Endodermal cell (in vitro differentiated cells): ENCODE data around the gene DOP1A. TPM values are rescaled to one million over a fixed set of nuclear protein-coding genes. Genes with fewer than 3 reads are reported as not detected.
A peak's percentile ranks its signal among the peaks of the same experiment; 100 is the strongest.

Experiments used
- DNase-seq: peaks from one replicate; pipeline ENCODE4 v3.0.0-alpha.2; 2017
- H3K27ac ChIP-seq: 2 replicates; pipeline ENCODE4 v1.5.1; 2013; ENCODE audit warnings: mild to moderate bottlenecking, low read depth, low read length, moderate library complexity
- H3K27me3 ChIP-seq: 2 replicates; pipeline ENCODE4 v1.6.1; 2013; ENCODE audit warnings: mild to moderate bottlenecking, low read length, moderate library complexity; ENCODE audit not compliant: insufficient read depth, control insufficient read depth, poor library complexity, severe bottlenecking
- H3K36me3 ChIP-seq: 2 replicates; pipeline ENCODE4 v1.7.0; 2013; ENCODE audit warnings: mild to moderate bottlenecking, low read length, moderate library complexity; ENCODE audit not compliant: control insufficient read depth, insufficient read depth
- H3K4me1 ChIP-seq: one replicate; pipeline ENCODE4 v1.7.0; 2013; ENCODE audit warnings: low read length; ENCODE audit not compliant: control insufficient read depth, insufficient read depth
- H3K4me3 ChIP-seq: 2 replicates; pipeline ENCODE4 v1.5.1; 2013; ENCODE audit warnings: mild to moderate bottlenecking, low read length, moderate library complexity
- H3K9ac ChIP-seq: 2 replicates; pipeline ENCODE4 v1.6.1; 2013; ENCODE audit warnings: mild to moderate bottlenecking, low read length, moderate library complexity; ENCODE audit not compliant: poor library complexity, severe bottlenecking; ENCODE audit errors: extremely low read depth
- H3K9me3 ChIP-seq: 2 replicates; pipeline ENCODE4 v1.6.1; 2013; ENCODE audit warnings: mild to moderate bottlenecking, low read length, moderate library complexity; ENCODE audit not compliant: control insufficient read depth
- H3K27ac Mint-ChIP-seq: 2 replicates; pipeline ENCODE4 v1.8.0; 2020; ENCODE audit warnings: mixed read lengths
- H3K27me3 Mint-ChIP-seq: 2 replicates; pipeline ENCODE4 v1.8.0; 2021; ENCODE audit warnings: mild to moderate bottlenecking, mixed read lengths; ENCODE audit not compliant: insufficient read depth
- H3K36me3 Mint-ChIP-seq: 2 replicates; pipeline ENCODE4 v1.8.0; 2020; ENCODE audit warnings: low read depth, mixed read lengths
- H3K4me1 Mint-ChIP-seq: 2 replicates; pipeline ENCODE4 v1.8.0; 2020; ENCODE audit warnings: mixed read lengths
- H3K4me3 Mint-ChIP-seq: 2 replicates; pipeline ENCODE4 v1.8.0; 2020; ENCODE audit warnings: mild to moderate bottlenecking, moderate library complexity, mixed read lengths
- H3K9me3 Mint-ChIP-seq: 2 replicates; pipeline ENCODE4 v1.8.0; 2020; ENCODE audit warnings: mild to moderate bottlenecking, mixed read lengths
- CTCF ChIP-seq: fragments of 200-600 bp; sonication (generic); conservative IDR thresholded peaks from 2 replicates; pipeline ENCODE4 v1.5.0; 2021; ENCODE audit warnings: antibody characterized with exemption, mild to moderate bottlenecking
- WGBS, 2 experiments: methylation state at CpG; one replicate each; pipeline versions ENCODE4 v1.1.5 to v1.1.7; 2013; ENCODE audit warnings: missing lambda C conversion rate in 2 of 2, mixed read lengths in 1 of 2; ENCODE audit not compliant: insufficient coverage in 1 of 2, insufficient read length in 1 of 2; 5-methylcytosine and 5-hydroxymethylcytosine counted together
- total RNA-seq, 2 donors: library from RNA; stranded (reverse); fragmentation: NEBNext Ultra II Directional in 1 of 2; extraction: Animal tissue kit (Norgen Biotek cat#: 25700) in 1 of 2; gene quantifications; 2 replicates in 1 of 2; 3 replicates in 1 of 2; pipeline ENCODE4 v1.2.1, GENCODE V29; 2021

Gene DOP1A
- total RNA-seq, 2 donors from 2014 or later, result 32.2 to 36.0 TPM

GRCh38 chr6:83193747-83194566 is 126.5 kb downstream of the DOP1A start:
- Mint-ChIP-seq H3K27ac (peak overlapping the region; percentile 85), H3K4me3 (peak overlapping the region; percentile 98), H3K27me3 (no peaks in the 10 kb centered on the region), H3K4me1 (peaks cover 29% of the 10 kb centered on the region), H3K36me3 (peaks cover 46% of the 10 kb centered on the region), H3K9me3 (no peaks in the 10 kb centered on the region)
- peak; percentile 94 for DNase-seq
- H3K36me3 ChIP-seq, result peaks cover 45% of the 10 kb centered on the region
- peak overlapping the region; percentile 99 for H3K4me3 ChIP-seq
- no peak for TF ChIP-seq CTCF
- H3K27me3 ChIP-seq, result no peaks in the 10 kb centered on the region
- H3K9me3 ChIP-seq, result peaks cover 6% of the 10 kb centered on the region
- H3K27ac ChIP-seq, result peak overlapping the region; percentile 54
- no peaks in the 10 kb centered on the region for H3K4me1 ChIP-seq
- peak overlapping the region; percentile 97 for H3K9ac ChIP-seq
- 4 to 20% methylated on average over 9 to 44 of the region's 44 CpGs for WGBS, 2 experiments

GRCh38 chr6:83198486-83199172 is 131.2 kb downstream of the DOP1A start:
- Mint-ChIP-seq H3K4me3 (no peak overlapping the region), H3K27ac (no peak overlapping the region), H3K27me3 (no peaks in the 10 kb centered on the region), H3K4me1 (peaks cover 9% of the 10 kb centered on the region), H3K9me3 (peaks cover 1% of the 10 kb centered on the region), H3K36me3 (peaks cover 25% of the 10 kb centered on the region)
- no peak overlapping the region for H3K4me3 ChIP-seq
- H3K9me3 ChIP-seq, result peaks cover 6% of the 10 kb centered on the region
- H3K36me3 ChIP-seq, result peaks cover 29% of the 10 kb centered on the region
- DNase-seq, result no peak
- no peak overlapping the region for H3K9ac ChIP-seq
- H3K27ac ChIP-seq, result no peak overlapping the region
- no peaks in the 10 kb centered on the region for H3K27me3 ChIP-seq
- WGBS, 2 experiments, result 94 to 100% methylated on average over 1 to 3 of the region's 4 CpGs
- TF ChIP-seq CTCF, result no peak
- H3K4me1 ChIP-seq, result no peaks in the 10 kb centered on the region

- H3K27me3 ChIP-seq, result no peaks in the 10 kb centered on the region
- no peak for TF ChIP-seq CTCF
- no peaks in the 10 kb centered on the region for H3K4me1 ChIP-seq
- 94 to 96% methylated on average over 3 to 5 of the region's 5 CpGs for WGBS, 2 experiments
- H3K9ac ChIP-seq, result no peak overlapping the region
- no peaks in the 10 kb centered on the region for H3K27me3 Mint-ChIP-seq
- H3K27ac ChIP-seq, result no peak overlapping the region
- no peak overlapping the region for H3K27ac Mint-ChIP-seq
- no peak for DNase-seq
- peaks cover 1% of the 10 kb centered on the region for H3K9me3 Mint-ChIP-seq
- no peak overlapping the region for H3K4me3 Mint-ChIP-seq
- no peak overlapping the region for H3K4me3 ChIP-seq
- peaks cover 29% of the 10 kb centered on the region for H3K36me3 ChIP-seq
- peaks cover 25% of the 10 kb centered on the region for H3K36me3 Mint-ChIP-seq
- H3K9me3 ChIP-seq, result peaks cover 6% of the 10 kb centered on the region
- H3K4me1 Mint-ChIP-seq, result peaks cover 4% of the 10 kb centered on the region
Measured at GRCh38 chr6:83199173-83199862, 131.8 kb downstream of the DOP1A start.
